PC-3 (cell line): ENCODE measurements around the gene KDM4B. TPM values are rescaled to one million over a fixed set of nuclear protein-coding genes. Genes with fewer than 3 reads are reported as not detected.

Source experiments
- ATAC-seq: fragments of 200-7000 bp; cut with Tn5 transposase; 2 replicates; pipeline ENCODE4 v1.9.1; 2020; ENCODE audit warnings: mild to moderate bottlenecking, moderate library complexity
- BruUV-seq: library from RNA; stranded (reverse); fragments of 400-500 nt; replicated peaks from 2 replicates; lab custom pipeline; 2021; lab: Mats Ljungman, UMichigan
- CTCF ChIA-PET: fragments of 300-600 bp; sonication (Branson Sonifier 250); formaldehyde crosslinking; loops from one replicate; lab custom pipeline; 2022; ENCODE audit warnings: antibody characterized with exemption; lab: Charles Lee
- POLR2A ChIA-PET: fragments of 300-600 bp; sonication (Branson Sonifier 250); formaldehyde crosslinking; loops from one replicate; lab custom pipeline; 2022; ENCODE audit warnings: antibody characterized with exemption; ENCODE audit not compliant: unreplicated experiment; lab: Charles Lee
- DNase-seq: peaks from one replicate; pipeline ENCODE4 v3.0.0-alpha.2; 2015
- H2AFZ ChIP-seq: fragments of 300-600 bp; sonication (generic); 2 replicates; pipeline ENCODE4 v1.6.0; 2016; ENCODE audit warnings: antibody characterized with exemption, low read length
- H3F3A ChIP-seq: fragments of 300-600 bp; sonication (generic); one replicate; pipeline ENCODE4 v1.6.0; 2017; ENCODE audit warnings: antibody characterized with exemption, low read length, control low read depth, mild to moderate bottlenecking; ENCODE audit not compliant: unreplicated experiment
- H3K27ac ChIP-seq: fragments of 300-600 bp; sonication (generic); 2 replicates; pipeline ENCODE4 v1.5.1; 2016; ENCODE audit warnings: mild to moderate bottlenecking, low read length
- H3K27me3 ChIP-seq: fragments of 300-600 bp; sonication (generic); 2 replicates; pipeline ENCODE4 v1.6.1; 2016; ENCODE audit warnings: low read length, mixed read lengths
- H3K36me3 ChIP-seq: fragments of 300-600 bp; sonication (generic); 2 replicates; pipeline ENCODE4 v1.6.1; 2016; ENCODE audit warnings: low read depth, mixed run types, low read length, mixed read lengths
- H3K4me1 ChIP-seq: fragments of 300-600 bp; sonication (generic); 2 replicates; pipeline ENCODE4 v1.5.1; 2016; ENCODE audit warnings: low read length; ENCODE audit not compliant: insufficient read depth
- H3K4me2 ChIP-seq: fragments of 300-600 bp; sonication (generic); 2 replicates; pipeline ENCODE4 v1.6.0; 2016; ENCODE audit warnings: low read length
- H3K4me3 ChIP-seq: fragments of 300-600 bp; sonication (generic); 2 replicates; pipeline ENCODE4 v1.5.1; 2016; ENCODE audit warnings: mild to moderate bottlenecking, low read length, mixed read lengths
- H3K79me2 ChIP-seq: fragments of 300-600 bp; sonication (generic); 2 replicates; pipeline ENCODE4 v1.6.1; 2017; ENCODE audit warnings: low read length, mixed read lengths
- H3K9ac ChIP-seq: fragments of 300-600 bp; sonication (generic); 2 replicates; pipeline ENCODE4 v1.6.0; 2016; ENCODE audit warnings: mild to moderate bottlenecking, low read length
- H3K9me2 ChIP-seq: fragments of 300-600 bp; sonication (generic); replicated peaks from 2 replicates; pipeline ENCODE4 v1.6.1; 2016; ENCODE audit warnings: mixed run types, low read length, mixed read lengths
- H3K9me3 ChIP-seq: fragments of 300-600 bp; sonication (generic); 2 replicates; pipeline ENCODE4 v1.6.1; 2016; ENCODE audit warnings: low read length, mixed read lengths
- H4K20me1 ChIP-seq: fragments of 300-600 bp; sonication (generic); 2 replicates; pipeline ENCODE4 v1.6.1; 2016; ENCODE audit warnings: low read length, mixed read lengths
- CTCF ChIP-seq: fragments of 300-600 bp; sonication (generic); conservative IDR thresholded peaks from 2 replicates; pipeline ENCODE4 v1.5.1; 2017; ENCODE audit warnings: antibody characterized with exemption, low read depth, mild to moderate bottlenecking, low read length
- EZH2 ChIP-seq: fragments of 300-600 bp; sonication (generic); IDR thresholded peaks from one replicate; pipeline ENCODE4 v1.6.1; 2017; ENCODE audit warnings: antibody characterized with exemption, mild to moderate bottlenecking, low read length; ENCODE audit not compliant: unreplicated experiment
- EZH2phosphoT487 ChIP-seq: fragments of 300-600 bp; sonication (generic); IDR thresholded peaks from 2 replicates; pipeline ENCODE4 v1.6.1; 2018; ENCODE audit warnings: mild to moderate bottlenecking, antibody characterized with exemption, low read length, borderline replicate concordance
- intact Hi-C: fragments of 100-400 bp; cut with micrococcal nuclease; formaldehyde crosslinking; loops from 2 replicates; pipeline ENCODE4 v1.9.0; 2023
- total RNA-seq: library from RNA; depleted of rRNA; stranded (reverse); fragments of >200 nt; gene quantifications from 2 replicates; pipeline ENCODE4 v1.2.3, GENCODE V29; 2014

Gene KDM4B
- total RNA-seq, 1 experiment from 2014 or later: 19.8 TPM

- Histone ChIP-seq H4K20me1 (no peaks in the 10 kb centered on the region), H3K36me3 (no peaks in the 10 kb centered on the region), H3K4me3 (no peak overlapping the region), H3K4me2 (no peak overlapping the region), H3F3A (peaks cover 12% of the 10 kb centered on the region), H2AFZ (no peak overlapping the region), H3K9me3 (no peaks in the 10 kb centered on the region), H3K4me1 (peaks cover 29% of the 10 kb centered on the region), H3K27me3 (no peaks in the 10 kb centered on the region), H3K79me2 (no peaks in the 10 kb centered on the region), H3K27ac (no peak overlapping the region), H3K9me2 (no peaks in the 10 kb centered on the region), H3K9ac (no peak overlapping the region)
- TF ChIP-seq CTCF: no peak
- TF ChIP-seq EZH2phosphoT487: no peak
- TF ChIP-seq EZH2: no peak
- DNase-seq: no peak
- ChIA-PET CTCF (no interaction called here), POLR2A (no interaction called here)
- BruUV-seq: no TSS peak
- no peak for ATAC-seq
- intact Hi-C loops: no loop called here
Measured at GRCh38 chr19:5051619-5052018, 82.7 kb downstream of the KDM4B start.

- H3K4me3 ChIP-seq: no peak overlapping the region
- H3K9me2 ChIP-seq: no peaks in the 10 kb centered on the region
- H3K27ac ChIP-seq: no peak overlapping the region
- DNase-seq (peak; percentile 19), ATAC-seq (no peak)
- ChIA-PET CTCF (interaction anchor here (0.6 kb wide), 2 partner anchors 325 to 349 kb away, joined by 3 read pairs; no protein-coding TSS in a partner anchor), POLR2A (no interaction called here)
- H3K36me3 ChIP-seq: 0 out of 2 replicates have a peak, but pooled peaks cover 2% of the 10 kb centered on the region
- intact Hi-C loops: no loop called here
- no peaks in the 10 kb centered on the region for H4K20me1 ChIP-seq
- H3K9me3 ChIP-seq: no peaks in the 10 kb centered on the region
- no peak for TF ChIP-seq EZH2
- TF ChIP-seq CTCF: peak; percentile 48; the same call in 1 of the 2 replicates
- TF ChIP-seq EZH2phosphoT487: no peak
- H3K9ac ChIP-seq: no peak overlapping the region
- H3K27me3 ChIP-seq: no peaks in the 10 kb centered on the region
- no peak overlapping the region for H3K4me2 ChIP-seq
- peaks cover 20% of the 10 kb centered on the region for H3K4me1 ChIP-seq
- H3F3A ChIP-seq: peaks cover 3% of the 10 kb centered on the region
- H3K79me2 ChIP-seq: no peaks in the 10 kb centered on the region
- no TSS peak for BruUV-seq
- no peak overlapping the region for H2AFZ ChIP-seq
Measured at GRCh38 chr19:5052515-5052914, 83.6 kb downstream of the KDM4B start.

- no peak overlapping the region for H3K4me2 ChIP-seq
- no peaks in the 10 kb centered on the region for H3K9me2 ChIP-seq
- 0 out of 2 replicates have a peak, but pooled peaks cover 2% of the 10 kb centered on the region for H3K36me3 ChIP-seq
- ChIA-PET CTCF (interaction anchor here (0.6 kb wide), 1 partner anchor 348 kb away, joined by 3 read pairs; no protein-coding TSS in a partner anchor), POLR2A (no interaction called here)
- no peak overlapping the region for H3K4me3 ChIP-seq
- no peaks in the 10 kb centered on the region for H4K20me1 ChIP-seq
- no peaks in the 10 kb centered on the region for H3K27me3 ChIP-seq
- ATAC-seq (no peak), DNase-seq (no peak)
- no peaks in the 10 kb centered on the region for H3K9me3 ChIP-seq
- BruUV-seq: no TSS peak
- H3K4me1 ChIP-seq: peaks cover 16% of the 10 kb centered on the region
- no peaks in the 10 kb centered on the region for H3K79me2 ChIP-seq
- H3F3A ChIP-seq: no peaks in the 10 kb centered on the region
- intact Hi-C loops: no loop called here
- H3K27ac ChIP-seq: no peak overlapping the region
- no peak overlapping the region for H2AFZ ChIP-seq
- H3K9ac ChIP-seq: no peak overlapping the region
- no peak for TF ChIP-seq EZH2
- no peak for TF ChIP-seq EZH2phosphoT487
- TF ChIP-seq CTCF: no peak
Measured at GRCh38 chr19:5052945-5053485, 84.1 kb downstream of the KDM4B start.
